Measurements from ENCODE around the gene FAM3D.

GRCh38 chr3:58713715-58714401 lies 47.3 kb upstream of the FAM3D start:
- TF ChIP-seq CTCF (IDR thresholded peaks at IDR 0.05) (no peak), POLR2A (IDR thresholded peaks at IDR 0.05) (no peak)

Measured in tibial nerve (tissue), 3 donors.